Fibroblast of lung (primary cell): ENCODE data around the gene IBA57. TPM values are rescaled to one million over a fixed set of nuclear protein-coding genes. Genes with fewer than 3 reads are reported as not detected.

Experiments
- DNase-seq, 2 donors: peaks; one replicate each; pipeline versions ENCODE4 v3.0.0 to v3.0.0-alpha.2; 2010; ENCODE audit warnings: low read depth in 2 of 2
- H2AFZ ChIP-seq: 2 replicates; pipeline ENCODE4 v1.5.1; 2012; ENCODE audit warnings: low read length, control low read depth, inconsistent platforms
- H3K27ac ChIP-seq: 2 replicates; pipeline ENCODE4 v1.5.1; 2011; ENCODE audit warnings: low read length, control low read depth; ENCODE audit not compliant: insufficient read depth
- H3K27me3 ChIP-seq: 2 replicates; pipeline ENCODE4 v1.5.1; 2011; ENCODE audit warnings: mild to moderate bottlenecking, low read length; ENCODE audit not compliant: control insufficient read depth, insufficient read depth
- H3K36me3 ChIP-seq: 2 replicates; pipeline ENCODE4 v1.5.1; 2011; ENCODE audit warnings: low read length; ENCODE audit not compliant: control insufficient read depth, insufficient read depth
- H3K4me1 ChIP-seq: 2 replicates; pipeline ENCODE4 v1.5.1; 2011; ENCODE audit warnings: low read length; ENCODE audit not compliant: control insufficient read depth, insufficient read depth; ENCODE audit errors: extremely low read depth
- H3K4me2 ChIP-seq: 2 replicates; pipeline ENCODE4 v1.5.1; 2011; ENCODE audit warnings: low read length, control low read depth; ENCODE audit not compliant: insufficient read depth; ENCODE audit errors: extremely low read depth
- H3K4me3 ChIP-seq, 4 experiments: fragments of 200-600 bp in 1 of 4; sonication (generic) in 1 of 4; replicated peaks in 1 of 4; 2 replicates each; pipeline ENCODE4 v1.5.1; 2011 to 2016; ENCODE audit warnings: low read length in 4 of 4, low read depth in 3 of 4, mild to moderate bottlenecking in 3 of 4, control low read depth in 2 of 4, inconsistent platforms in 1 of 4, mixed read lengths in 1 of 4; ENCODE audit not compliant: insufficient read depth in 1 of 4; ENCODE audit errors: control extremely low read depth in 1 of 4
- H3K79me2 ChIP-seq: 2 replicates; pipeline ENCODE4 v1.5.1; 2012; ENCODE audit warnings: mild to moderate bottlenecking, low read length, inconsistent platforms; ENCODE audit not compliant: control insufficient read depth, insufficient read depth
- H3K9ac ChIP-seq: 2 replicates; pipeline ENCODE4 v1.5.1; 2011; ENCODE audit warnings: mild to moderate bottlenecking, low read length, control low read depth; ENCODE audit not compliant: insufficient read depth
- H3K9me3 ChIP-seq: 2 replicates; pipeline ENCODE4 v1.5.1; 2012; ENCODE audit warnings: low read depth, low read length; ENCODE audit not compliant: control insufficient read depth, insufficient read depth
- H4K20me1 ChIP-seq: 2 replicates; pipeline ENCODE4 v1.5.1; 2011; ENCODE audit warnings: low read length; ENCODE audit not compliant: control insufficient read depth, insufficient read depth; ENCODE audit errors: extremely low read depth
- EZH2 ChIP-seq: IDR thresholded peaks from 2 replicates; pipeline ENCODE4 v1.5.1; 2012; ENCODE audit warnings: low read length, control low read depth, mild to moderate bottlenecking; ENCODE audit errors: missing control alignments
- polyA plus RNA-seq, 2 donors: library from polyadenylated mRNA; depleted of rRNA in 1 of 2; stranded (reverse) in 1 of 2; unstranded in 1 of 2; fragments of >200 nt; gene quantifications; 2 replicates each; pipeline ENCODE4 v1.2.1, GENCODE V29; 2011 to 2012; ENCODE audit warnings: missing spikeins in 1 of 2
- total RNA-seq: library from RNA; depleted of rRNA; stranded (reverse); fragments of >200 nt; gene quantifications from 2 replicates; pipeline ENCODE4 v1.2.1, GENCODE V29; 2014
- TF ChIP-seq, protein P1 (sequence below), 2 donors: IDR thresholded peaks in 1 of 2; conservative IDR thresholded peaks in 1 of 2; 1 replicate in 1 of 2; 2 replicates in 1 of 2; pipeline ENCODE4 v1.5.1; 2011 to 2012; ENCODE audit warnings: low read length in 2 of 2, control low read depth in 1 of 2, inconsistent platforms in 1 of 2, low read depth in 1 of 2, mild to moderate bottlenecking in 1 of 2

IBA57 gene
- total and polyA plus RNA-seq, 2 donors (not counting 1 experiment from before 2014, with no cell fraction given): 1.4 to 3.8 TPM

DNA sequence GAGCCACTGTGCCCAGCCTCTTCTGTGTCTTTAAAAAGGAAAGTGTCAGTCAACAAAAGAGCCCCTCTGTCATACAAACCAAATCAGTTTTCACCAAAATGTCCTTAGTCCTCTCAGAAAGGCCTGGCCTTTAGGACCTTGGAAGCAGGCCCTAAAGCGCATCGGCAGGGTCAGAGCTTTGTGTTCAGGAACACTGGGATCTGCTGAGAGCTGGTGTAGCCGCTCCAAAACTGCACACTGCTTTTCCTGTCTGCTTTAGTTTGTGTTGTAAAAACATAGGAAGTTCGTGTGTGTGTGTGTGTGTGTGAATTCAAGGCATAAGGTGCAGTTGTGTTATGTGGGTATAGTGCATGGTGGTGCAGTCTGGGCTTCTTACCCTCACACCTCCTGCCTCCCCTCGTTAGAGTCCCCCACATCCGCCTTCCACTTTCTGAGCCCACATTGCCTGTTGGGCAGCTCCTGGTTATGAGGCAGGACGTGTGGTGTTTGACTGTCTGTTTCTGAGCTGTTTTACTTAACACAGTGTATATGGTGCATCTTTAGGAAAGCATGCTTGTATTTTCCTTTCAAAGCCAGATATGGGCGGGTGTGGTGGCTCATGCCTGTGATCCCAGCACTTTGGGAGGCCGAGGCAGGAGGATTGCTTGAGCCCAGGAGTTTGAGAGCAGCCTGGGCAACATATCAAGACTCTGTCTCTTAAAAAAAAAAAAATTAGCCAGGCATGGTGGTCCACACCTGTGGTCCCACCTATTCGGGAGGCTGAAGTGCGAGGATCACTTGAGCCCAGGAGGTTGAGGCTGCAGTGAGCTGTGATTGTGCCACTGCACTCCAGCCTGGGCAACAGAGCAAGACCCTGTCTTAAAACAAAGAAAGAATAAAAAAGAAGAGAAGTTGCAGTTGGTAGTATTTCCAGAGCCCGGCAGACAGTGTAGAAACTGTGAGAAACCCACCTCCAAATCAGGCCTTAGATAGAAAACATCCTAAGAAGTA, 12.4 kb downstream of the IBA57 start:
- DNase-seq: no peak
- H2AFZ ChIP-seq: no peak overlapping the region
- H3K9me3 ChIP-seq: no peaks in the 10 kb centered on the region
- H3K4me3 ChIP-seq: no peak overlapping the region
- H3K27me3 ChIP-seq: no peaks in the 10 kb centered on the region
- TF ChIP-seq EZH2: no peak
- TF ChIP-seq, protein P1, sequence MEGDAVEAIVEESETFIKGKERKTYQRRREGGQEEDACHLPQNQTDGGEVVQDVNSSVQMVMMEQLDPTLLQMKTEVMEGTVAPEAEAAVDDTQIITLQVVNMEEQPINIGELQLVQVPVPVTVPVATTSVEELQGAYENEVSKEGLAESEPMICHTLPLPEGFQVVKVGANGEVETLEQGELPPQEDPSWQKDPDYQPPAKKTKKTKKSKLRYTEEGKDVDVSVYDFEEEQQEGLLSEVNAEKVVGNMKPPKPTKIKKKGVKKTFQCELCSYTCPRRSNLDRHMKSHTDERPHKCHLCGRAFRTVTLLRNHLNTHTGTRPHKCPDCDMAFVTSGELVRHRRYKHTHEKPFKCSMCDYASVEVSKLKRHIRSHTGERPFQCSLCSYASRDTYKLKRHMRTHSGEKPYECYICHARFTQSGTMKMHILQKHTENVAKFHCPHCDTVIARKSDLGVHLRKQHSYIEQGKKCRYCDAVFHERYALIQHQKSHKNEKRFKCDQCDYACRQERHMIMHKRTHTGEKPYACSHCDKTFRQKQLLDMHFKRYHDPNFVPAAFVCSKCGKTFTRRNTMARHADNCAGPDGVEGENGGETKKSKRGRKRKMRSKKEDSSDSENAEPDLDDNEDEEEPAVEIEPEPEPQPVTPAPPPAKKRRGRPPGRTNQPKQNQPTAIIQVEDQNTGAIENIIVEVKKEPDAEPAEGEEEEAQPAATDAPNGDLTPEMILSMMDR (conservative IDR thresholded peaks at IDR 0.05 in 1 of 2, IDR thresholded peaks at IDR 0.05 in 1 of 2; ENCODE audit: low read depth in 1 of 2, low read length in 2 of 2): no peak
- no peak overlapping the region for H3K9ac ChIP-seq
- no peak overlapping the region for H3K4me2 ChIP-seq
- H4K20me1 ChIP-seq: no peaks in the 10 kb centered on the region
- H3K4me1 ChIP-seq: no peaks in the 10 kb centered on the region
- no peak overlapping the region for H3K27ac ChIP-seq
- H3K79me2 ChIP-seq: no peaks in the 10 kb centered on the region
- H3K36me3 ChIP-seq: no peaks in the 10 kb centered on the region

DNA sequence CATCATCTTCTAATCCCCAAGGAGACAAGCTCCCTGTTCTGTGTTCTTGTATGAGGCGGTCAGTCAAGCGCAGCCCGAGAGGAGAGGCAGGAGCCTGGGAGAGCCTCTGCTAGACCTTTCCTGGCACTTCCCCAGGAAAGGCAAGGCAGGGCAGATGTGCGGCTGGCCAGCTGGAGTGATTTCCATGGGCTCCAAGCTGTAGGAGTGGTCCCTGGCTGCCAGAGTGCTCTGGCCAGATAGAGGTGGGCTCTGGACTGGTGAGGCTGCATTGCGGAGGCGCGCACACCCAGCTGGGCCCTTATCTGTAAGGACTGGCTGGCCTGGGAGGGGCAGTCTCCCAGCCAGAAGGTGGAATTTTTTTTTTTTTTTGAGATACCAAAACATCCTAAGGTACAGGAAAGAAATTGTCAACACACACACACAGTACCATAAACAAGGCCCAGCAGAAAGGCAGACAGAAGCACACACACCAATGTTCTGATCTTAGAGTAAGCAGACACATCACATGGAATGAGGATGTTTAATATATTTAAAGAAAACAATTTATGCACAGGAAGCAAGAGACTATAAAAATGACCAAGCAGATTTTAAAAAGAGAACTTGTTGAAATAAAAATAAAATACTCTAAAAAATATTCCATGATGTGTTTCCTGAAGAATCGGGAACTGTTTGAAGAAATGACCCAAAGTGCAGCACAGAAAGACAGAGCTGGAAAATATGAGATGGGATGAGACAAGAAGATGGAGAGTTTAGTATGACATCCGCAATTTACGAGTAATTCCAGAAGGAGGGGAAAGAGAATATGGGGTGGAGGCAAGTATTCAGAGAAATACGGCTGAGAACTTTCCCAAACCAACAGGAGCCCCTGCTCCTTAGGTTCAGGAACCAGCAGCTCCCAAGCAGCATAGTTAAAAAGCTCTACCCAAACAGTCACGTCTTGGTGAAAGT, 13.4 kb downstream of the IBA57 start:
- no peak for DNase-seq
- Histone ChIP-seq H3K36me3 (no peaks in the 10 kb centered on the region), H3K9me3 (no peaks in the 10 kb centered on the region)

More for the DNA sequence above, 13.4 kb downstream of the IBA57 start:
- no peaks in the 10 kb centered on the region for H3K4me1 ChIP-seq
- H3K27ac ChIP-seq: no peak overlapping the region
- H3K9ac ChIP-seq: no peak overlapping the region
- H4K20me1 ChIP-seq: no peaks in the 10 kb centered on the region
- no peaks in the 10 kb centered on the region for H3K79me2 ChIP-seq
- no peak overlapping the region for H2AFZ ChIP-seq
- no peak overlapping the region for H3K4me3 ChIP-seq
- H3K4me2 ChIP-seq: no peak overlapping the region
- H3K27me3 ChIP-seq: no peaks in the 10 kb centered on the region
- TF ChIP-seq EZH2: no peak
- TF ChIP-seq, protein P1 (conservative IDR thresholded peaks at IDR 0.05 in 1 of 2, IDR thresholded peaks at IDR 0.05 in 1 of 2; ENCODE audit: low read depth in 1 of 2, low read length in 2 of 2): no peak
